Gastrocnemius medialis (tissue), 4 donors: Measurements from ENCODE around the gene MAMDC4.

Experiments used
- CTCF ChIP-seq, 5 experiments: fragments of 450-650 bp in 3 of 5; fragments of 200-600 bp in 2 of 5; sonication (generic) in 2 of 5; IDR thresholded peaks in 4 of 5; conservative IDR thresholded peaks in 1 of 5; 1 replicate in 4 of 5; 2 replicates in 1 of 5; pipeline ENCODE4 v1.5.1; 2016 to 2019; ENCODE audit warnings: antibody characterized with exemption in 5 of 5, mild to moderate bottlenecking in 3 of 5, moderate library complexity in 3 of 5
- POLR2A ChIP-seq, 2 donors: fragments of 450-650 bp; IDR thresholded peaks; one replicate each; pipeline ENCODE4 v1.6.1; 2017; ENCODE audit warnings: antibody characterized with exemption in 2 of 2, mild to moderate bottlenecking in 2 of 2, moderate library complexity in 2 of 2

- TF ChIP-seq CTCF (IDR thresholded peaks at IDR 0.05 in 4 of 5, conservative IDR thresholded peaks at IDR 0.05 in 1 of 5) (no peak), POLR2A (IDR thresholded peaks at IDR 0.05) (no peak)
Measured at GRCh38 chr9:136854113-136854841, 2.1 kb downstream of the MAMDC4 start.
